HEK293 (cell line): Measurements from ENCODE around the gene NYNRIN.

ENCODE experiments used
- CTCF ChIA-PET: fragments of 350-600 bp; formaldehyde crosslinking; extraction: SDS; loops from one replicate; lab custom pipeline; 2021; ENCODE audit warnings: antibody characterized with exemption; lab: Yijun Ruan, JAX
- POLR2A ChIA-PET: fragments of 300-600 bp; formaldehyde crosslinking; extraction: SDS; loops from one replicate; lab custom pipeline; 2020; ENCODE audit warnings: antibody characterized with exemption, inconsistent platforms; lab: Yijun Ruan, JAX
- H3K27ac ChIP-seq: fragments of 200-500 bp; sonication (Bioruptor generic); 2 replicates; pipeline ENCODE4 v1.5.1; 2014; ENCODE audit warnings: low read depth, low read length, control low read depth, inconsistent platforms; ENCODE audit errors: extremely low read depth
- H3K36me3 ChIP-seq, 2 experiments: fragments of 200-500 bp in 1 of 2; sonication (Bioruptor generic) in 1 of 2; 1 replicate in 1 of 2; 2 replicates in 1 of 2; pipeline ENCODE4 v1.5.1; 2014 to 2017; ENCODE audit warnings: inconsistent platforms in 2 of 2, low read length in 2 of 2; ENCODE audit not compliant: control insufficient read depth in 2 of 2, insufficient read depth in 1 of 2
- H3K4me1 ChIP-seq: fragments of 200-500 bp; sonication (Bioruptor generic); 2 replicates; pipeline ENCODE4 v1.5.1; 2014; ENCODE audit warnings: mild to moderate bottlenecking, low read length, inconsistent platforms; ENCODE audit not compliant: control insufficient read depth, insufficient read depth
- H3K4me3 ChIP-seq: 2 replicates; pipeline ENCODE4 v1.5.1; 2011; ENCODE audit warnings: low read depth, mild to moderate bottlenecking, control low read depth, low read length, moderate library complexity
- H3K9me3 ChIP-seq: fragments of 200-500 bp; sonication (Bioruptor generic); 2 replicates; pipeline ENCODE4 v1.5.1; 2014; ENCODE audit warnings: low read depth, low read length, inconsistent platforms; ENCODE audit not compliant: control insufficient read depth, insufficient read depth
- OSR2 ChIP-seq: fragments of 450-650 bp; formaldehyde crosslinking; IDR thresholded peaks from 2 replicates; pipeline ENCODE4 v1.5.1; 2016; ENCODE audit warnings: missing biosample characterization, missing genetic modification characterization
- WT1 ChIP-seq: fragments of 450-650 bp; formaldehyde crosslinking; IDR thresholded peaks from 2 replicates; pipeline ENCODE4 v1.5.1; 2016; ENCODE audit warnings: missing biosample characterization, missing genetic modification characterization
- ZBTB1 ChIP-seq: fragments of 450-650 bp; formaldehyde crosslinking; IDR thresholded peaks from 2 replicates; pipeline ENCODE4 v1.5.1; 2016; ENCODE audit warnings: missing biosample characterization, missing genetic modification characterization
- ZBTB17 ChIP-seq: fragments of 450-650 bp; formaldehyde crosslinking; IDR thresholded peaks from 2 replicates; pipeline ENCODE4 v1.5.1; 2016; ENCODE audit warnings: missing biosample characterization, missing genetic modification characterization
- ZBTB8A ChIP-seq: fragments of 450-650 bp; formaldehyde crosslinking; IDR thresholded peaks from 2 replicates; pipeline ENCODE4 v1.5.1; 2016; ENCODE audit warnings: missing biosample characterization, missing genetic modification characterization
- ZFP37 ChIP-seq: fragments of 450-650 bp; formaldehyde crosslinking; IDR thresholded peaks from 2 replicates; pipeline ENCODE4 v1.5.1; 2016; ENCODE audit warnings: missing biosample characterization, missing genetic modification characterization
- ZNF132 ChIP-seq: fragments of 450-650 bp; formaldehyde crosslinking; IDR thresholded peaks from 2 replicates; pipeline ENCODE4 v1.5.1; 2017; ENCODE audit warnings: missing biosample characterization, missing genetic modification characterization, borderline replicate concordance
- ZNF18 ChIP-seq: fragments of 450-650 bp; formaldehyde crosslinking; IDR thresholded peaks from 2 replicates; pipeline ENCODE4 v1.5.1; 2016; ENCODE audit warnings: missing biosample characterization, missing genetic modification characterization
- ZNF24 ChIP-seq: fragments of 450-650 bp; formaldehyde crosslinking; IDR thresholded peaks from 2 replicates; pipeline ENCODE4 v1.5.1; 2016; ENCODE audit warnings: missing biosample characterization, missing genetic modification characterization
- ZNF274 ChIP-seq, 2 experiments: fragments of 200-500 bp in 1 of 2; fragments of 450-650 bp in 1 of 2; sonication (Bioruptor generic) in 1 of 2; formaldehyde crosslinking in 1 of 2; IDR thresholded peaks; 2 replicates each; pipeline versions ENCODE4 v1.5.1 to v1.6.1; 2014 to 2016; ENCODE audit warnings: borderline replicate concordance in 1 of 2, inconsistent platforms in 1 of 2, low read length in 1 of 2, missing biosample characterization in 1 of 2, missing genetic modification characterization in 1 of 2
- ZNF341 ChIP-seq: fragments of 450-650 bp; formaldehyde crosslinking; IDR thresholded peaks from 2 replicates; pipeline ENCODE4; 2016; ENCODE audit warnings: low read depth, missing biosample characterization, missing genetic modification characterization
- ZNF501 ChIP-seq: fragments of 450-650 bp; formaldehyde crosslinking; IDR thresholded peaks from 2 replicates; pipeline ENCODE4 v1.5.1; 2016; ENCODE audit warnings: missing biosample characterization, missing genetic modification characterization
- ZNF677 ChIP-seq: fragments of 450-650 bp; IDR thresholded peaks from 2 replicates; pipeline ENCODE4 v1.5.0; 2018; ENCODE audit warnings: missing biosample characterization, mild to moderate bottlenecking, missing genetic modification characterization, moderate library complexity
- ZNF701 ChIP-seq: fragments of 450-650 bp; formaldehyde crosslinking; IDR thresholded peaks from 2 replicates; pipeline ENCODE4 v1.5.1; 2016; ENCODE audit warnings: missing biosample characterization, missing genetic modification characterization
- TF ChIP-seq, protein P1 (sequence below): fragments of 450-650 bp; formaldehyde crosslinking; IDR thresholded peaks from 2 replicates; pipeline ENCODE4 v1.5.1; 2016; ENCODE audit warnings: missing biosample characterization, missing genetic modification characterization
- TF ChIP-seq, protein P2 (sequence below): fragments of 450-650 bp; formaldehyde crosslinking; IDR thresholded peaks from 2 replicates; pipeline ENCODE4 v1.5.1; 2016; ENCODE audit warnings: missing biosample characterization, missing genetic modification characterization

Gene NYNRIN

GRCh38 chr14:24388474-24389179 is 10.2 kb upstream of the NYNRIN start:
- POLR2A ChIA-PET = no interaction called here
- H3K9me3 ChIP-seq = no peaks in the 10 kb centered on the region
- no peak overlapping the region for H3K4me3 ChIP-seq
- TF ChIP-seq ZNF18 (tag by site-specific recombination) (peak; percentile 91), OSR2 (peak; percentile 19; the same call in 1 of the 2 replicates), ZFP37 (tag by site-specific recombination) (no peak), ZNF701 (no peak), ZNF132 (no peak), ZNF501 (no peak), ZNF24 (tag by site-specific recombination) (no peak), ZBTB8A (peak; percentile 36), ZNF341 (tag by site-specific recombination) (no peak), ZNF677 (no peak), ZBTB17 (peak; percentile 12; the same call in 1 of the 2 replicates), ZNF274 (IDR thresholded peaks at IDR 0.05; ENCODE audit: low read length) (no peak), ZNF274 (tag by site-specific recombination; IDR thresholded peaks at IDR 0.05; ENCODE audit: borderline replicate concordance) (no peak)
- H3K4me1 ChIP-seq = peaks cover 17% of the 10 kb centered on the region
- peak overlapping the region; percentile 17; the same call in 1 of the 2 replicates for H3K27ac ChIP-seq
- CTCF ChIA-PET = interaction anchor here (0.6 kb wide), 1 partner anchor 55 kb away, joined by 3 read pairs; no protein-coding TSS in a partner anchor
- no peaks in the 10 kb centered on the region for H3K36me3 ChIP-seq

DNA sequence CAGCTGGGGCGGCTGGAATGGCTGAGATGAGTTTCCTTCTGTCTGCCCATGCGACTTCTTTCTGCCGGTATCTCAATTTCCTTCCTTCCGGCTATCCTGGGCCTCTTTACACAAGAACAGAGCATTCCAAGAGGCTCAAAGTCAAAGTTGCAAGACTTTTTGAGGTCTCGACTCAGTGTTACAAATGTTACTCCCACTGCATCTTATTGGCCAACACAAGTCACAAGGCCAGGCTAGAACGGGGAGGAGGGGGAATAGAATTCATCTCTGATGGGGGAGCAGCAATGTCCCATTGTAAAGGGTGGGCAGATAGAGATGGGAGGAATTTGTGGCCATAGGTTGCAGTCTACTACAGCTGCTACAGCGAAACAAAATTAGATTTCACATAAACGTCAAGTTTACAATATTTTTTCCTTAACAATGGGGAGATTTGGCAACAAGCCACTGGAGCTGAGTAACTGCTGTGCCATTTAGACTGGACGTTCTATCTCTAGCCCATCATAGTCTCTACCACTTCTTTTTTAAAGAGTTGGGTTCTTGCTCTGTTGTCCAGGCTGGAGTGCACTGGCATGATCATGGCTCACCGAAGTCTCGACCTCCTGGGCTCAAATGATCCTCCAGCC is 9.5 kb upstream of the NYNRIN start:
- POLR2A ChIA-PET = no interaction called here
- no peaks in the 10 kb centered on the region for H3K9me3 ChIP-seq
- H3K4me3 ChIP-seq = no peak overlapping the region
- TF ChIP-seq ZNF677 = no peak
- TF ChIP-seq ZBTB1 (tag by site-specific recombination) = no peak
- no peak for TF ChIP-seq ZBTB8A
- TF ChIP-seq, protein P1, sequence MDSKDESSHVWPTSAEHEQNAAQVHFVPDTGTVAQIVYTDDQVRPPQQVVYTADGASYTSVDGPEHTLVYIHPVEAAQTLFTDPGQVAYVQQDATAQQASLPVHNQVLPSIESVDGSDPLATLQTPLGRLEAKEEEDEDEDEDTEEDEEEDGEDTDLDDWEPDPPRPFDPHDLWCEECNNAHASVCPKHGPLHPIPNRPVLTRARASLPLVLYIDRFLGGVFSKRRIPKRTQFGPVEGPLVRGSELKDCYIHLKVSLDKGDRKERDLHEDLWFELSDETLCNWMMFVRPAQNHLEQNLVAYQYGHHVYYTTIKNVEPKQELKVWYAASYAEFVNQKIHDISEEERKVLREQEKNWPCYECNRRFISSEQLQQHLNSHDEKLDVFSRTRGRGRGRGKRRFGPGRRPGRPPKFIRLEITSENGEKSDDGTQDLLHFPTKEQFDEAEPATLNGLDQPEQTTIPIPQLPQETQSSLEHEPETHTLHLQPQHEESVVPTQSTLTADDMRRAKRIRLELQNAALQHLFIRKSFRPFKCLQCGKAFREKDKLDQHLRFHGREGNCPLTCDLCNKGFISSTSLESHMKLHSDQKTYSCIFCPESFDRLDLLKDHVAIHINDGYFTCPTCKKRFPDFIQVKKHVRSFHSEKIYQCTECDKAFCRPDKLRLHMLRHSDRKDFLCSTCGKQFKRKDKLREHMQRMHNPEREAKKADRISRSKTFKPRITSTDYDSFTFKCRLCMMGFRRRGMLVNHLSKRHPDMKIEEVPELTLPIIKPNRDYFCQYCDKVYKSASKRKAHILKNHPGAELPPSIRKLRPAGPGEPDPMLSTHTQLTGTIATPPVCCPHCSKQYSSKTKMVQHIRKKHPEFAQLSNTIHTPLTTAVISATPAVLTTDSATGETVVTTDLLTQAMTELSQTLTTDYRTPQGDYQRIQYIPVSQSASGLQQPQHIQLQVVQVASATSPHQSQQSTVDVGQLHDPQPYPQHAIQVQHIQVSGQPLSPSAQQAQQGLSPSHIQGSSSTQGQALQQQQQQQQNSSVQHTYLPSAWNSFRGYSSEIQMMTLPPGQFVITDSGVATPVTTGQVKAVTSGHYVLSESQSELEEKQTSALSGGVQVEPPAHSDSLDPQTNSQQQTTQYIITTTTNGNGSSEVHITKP (tag by site-specific recombination) = peak; percentile 74
- TF ChIP-seq, protein P2, sequence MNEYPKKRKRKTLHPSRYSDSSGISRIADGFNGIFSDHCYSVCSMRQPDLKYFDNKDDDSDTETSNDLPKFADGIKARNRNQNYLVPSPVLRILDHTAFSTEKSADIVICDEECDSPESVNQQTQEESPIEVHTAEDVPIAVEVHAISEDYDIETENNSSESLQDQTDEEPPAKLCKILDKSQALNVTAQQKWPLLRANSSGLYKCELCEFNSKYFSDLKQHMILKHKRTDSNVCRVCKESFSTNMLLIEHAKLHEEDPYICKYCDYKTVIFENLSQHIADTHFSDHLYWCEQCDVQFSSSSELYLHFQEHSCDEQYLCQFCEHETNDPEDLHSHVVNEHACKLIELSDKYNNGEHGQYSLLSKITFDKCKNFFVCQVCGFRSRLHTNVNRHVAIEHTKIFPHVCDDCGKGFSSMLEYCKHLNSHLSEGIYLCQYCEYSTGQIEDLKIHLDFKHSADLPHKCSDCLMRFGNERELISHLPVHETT (tag by site-specific recombination) = no peak
- TF ChIP-seq WT1 (tag by site-specific recombination) = no peak
- CTCF ChIA-PET = no interaction called here
- peaks cover 18% of the 10 kb centered on the region for H3K4me1 ChIP-seq
- H3K36me3 ChIP-seq = no peaks in the 10 kb centered on the region
- peak overlapping the region; percentile 17; the same call in 1 of the 2 replicates for H3K27ac ChIP-seq
